Hepatocyte (in vitro differentiated cells): ENCODE measurements around the gene WDR35.

ENCODE experiments used
- CTCF ChIP-seq: fragments of 200-600 bp; sonication (generic); IDR thresholded peaks from 2 replicates; pipeline ENCODE4 v1.5.1; 2016; ENCODE audit warnings: antibody characterized with exemption, mild to moderate bottlenecking; ENCODE audit not compliant: poor library complexity
- EZH2phosphoT487 ChIP-seq: fragments of 200-600 bp; sonication (generic); IDR thresholded peaks from one replicate; pipeline ENCODE4 v1.6.1; 2018; ENCODE audit warnings: antibody characterized with exemption, mild to moderate bottlenecking, low read depth, moderate library complexity; ENCODE audit not compliant: unreplicated experiment, severe bottlenecking

GRCh38 chr2:19987936-19988335 lies 2.0 kb downstream of the WDR35 start:
- TF ChIP-seq CTCF (no peak), EZH2phosphoT487 (no peak)
